PC-9 (cell line): Measurements from ENCODE around the gene SIPA1L3. TPM values are rescaled to one million over a fixed set of nuclear protein-coding genes. Genes with fewer than 3 reads are reported as not detected.

Experiments
- BruUV-seq: library from RNA; stranded (reverse); fragments of 400-500 nt; replicated peaks from 2 replicates; lab custom pipeline; 2021; lab: Mats Ljungman, UMichigan
- CTCF ChIA-PET: fragments of 300-600 bp; sonication (Branson Sonifier 250); formaldehyde crosslinking; loops from one replicate; lab custom pipeline; 2022; ENCODE audit warnings: antibody characterized with exemption; lab: Charles Lee
- POLR2A ChIA-PET: fragments of 300-600 bp; sonication (Branson Sonifier 250); formaldehyde crosslinking; loops from one replicate; lab custom pipeline; 2022; ENCODE audit warnings: antibody characterized with exemption; ENCODE audit not compliant: unreplicated experiment; lab: Charles Lee
- DNase-seq, 2 experiments: peaks; one replicate each; pipeline versions ENCODE4 v3.0.0 to v3.0.0-alpha.2; 2015 to 2022; ENCODE audit warnings: mixed read lengths in 1 of 2
- H2AFZ ChIP-seq: fragments of 200-600 bp; sonication (generic); 2 replicates; pipeline ENCODE4 v1.8.1; 2017; ENCODE audit warnings: antibody characterized with exemption
- H3F3A ChIP-seq: fragments of 200-600 bp; sonication (generic); 2 replicates; pipeline ENCODE4 v1.8.1; 2017; ENCODE audit warnings: antibody characterized with exemption, mild to moderate bottlenecking, low read depth; ENCODE audit not compliant: insufficient read depth
- H3K27ac ChIP-seq: fragments of 200-600 bp; sonication (generic); 2 replicates; pipeline ENCODE4 v1.6.1; 2016; ENCODE audit warnings: mixed run types
- H3K27me3 ChIP-seq: fragments of 200-600 bp; sonication (generic); 2 replicates; pipeline ENCODE4 v1.6.1; 2016; ENCODE audit warnings: low read depth, mixed run types; ENCODE audit not compliant: insufficient read depth
- H3K36me3 ChIP-seq: fragments of 200-600 bp; sonication (generic); 2 replicates; pipeline ENCODE4 v1.6.1; 2016; ENCODE audit warnings: low read depth, mixed run types
- H3K4me1 ChIP-seq: fragments of 200-600 bp; sonication (generic); replicated peaks from 2 replicates; pipeline ENCODE4 v1.6.1; 2016; ENCODE audit warnings: mixed run types; ENCODE audit not compliant: insufficient read depth
- H3K4me2 ChIP-seq: fragments of 200-600 bp; sonication (generic); 2 replicates; pipeline ENCODE4 v1.6.1; 2017; ENCODE audit warnings: mixed run types
- H3K4me3 ChIP-seq: fragments of 200-600 bp; sonication (generic); 2 replicates; pipeline ENCODE4 v1.6.1; 2016; ENCODE audit warnings: mixed run types
- H3K79me2 ChIP-seq: fragments of 200-600 bp; sonication (generic); 2 replicates; pipeline ENCODE4 v1.6.1; 2017; ENCODE audit warnings: low read depth, mixed run types
- H3K9me2 ChIP-seq: fragments of 200-600 bp; sonication (generic); 2 replicates; pipeline ENCODE4 v1.8.1; 2017; ENCODE audit warnings: mild to moderate bottlenecking; ENCODE audit not compliant: insufficient read depth
- H3K9me3 ChIP-seq: fragments of 200-600 bp; sonication (generic); 2 replicates; pipeline ENCODE4 v1.8.1; 2016; ENCODE audit warnings: low read depth; ENCODE audit not compliant: insufficient read depth
- H4K20me1 ChIP-seq: fragments of 200-600 bp; sonication (generic); 2 replicates; pipeline ENCODE4 v1.8.1; 2017; ENCODE audit not compliant: insufficient read depth
- EZH2 ChIP-seq: fragments of 200-600 bp; sonication (generic); IDR thresholded peaks from 2 replicates; pipeline ENCODE4 v1.8.0; 2017; ENCODE audit warnings: antibody characterized with exemption, low read depth
- intact Hi-C: fragments of 100-400 bp; cut with micrococcal nuclease; formaldehyde crosslinking; loops from one replicate; pipeline ENCODE4 v1.10.0; 2022; ENCODE audit not compliant: unreplicated experiment
- total RNA-seq: library from RNA; stranded (reverse); gene quantifications from 2 replicates; pipeline ENCODE4 v1.2.3, GENCODE V29; 2021
- TF ChIP-seq, protein P1 (sequence below): fragments of 200-600 bp; sonication (generic); conservative IDR thresholded peaks from 2 replicates; pipeline ENCODE4 v1.6.1; 2017; ENCODE audit warnings: mixed run types, antibody characterized with exemption, mild to moderate bottlenecking, moderate library complexity

SIPA1L3 gene
- total RNA-seq, 1 experiment from 2014 or later: 55.2 TPM

DNA sequence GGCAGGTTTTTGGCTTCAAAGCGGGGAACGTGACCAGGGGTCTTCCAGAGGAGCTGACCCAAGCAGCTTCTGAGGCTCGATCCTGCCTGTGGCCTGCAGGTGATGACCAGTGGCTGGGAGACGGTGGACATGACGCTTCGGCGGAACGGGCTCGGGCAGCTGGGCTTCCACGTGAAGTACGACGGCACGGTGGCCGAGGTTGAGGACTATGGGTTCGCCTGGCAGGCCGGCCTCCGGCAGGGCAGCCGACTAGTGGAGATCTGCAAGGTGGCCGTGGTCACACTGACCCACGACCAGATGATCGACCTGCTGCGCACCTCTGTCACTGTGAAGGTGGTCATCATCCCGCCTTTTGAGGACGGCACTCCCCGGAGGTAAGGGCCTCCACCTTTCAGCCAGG, 223.4 kb downstream of the SIPA1L3 start:
- Histone ChIP-seq H2AFZ (no peak overlapping the region), H3K9me3 (no peaks in the 10 kb centered on the region), H3K4me1 (no peaks in the 10 kb centered on the region), H3K36me3 (no peaks in the 10 kb centered on the region), H3K4me3 (no peak overlapping the region), H4K20me1 (no peaks in the 10 kb centered on the region), H3K79me2 (no peaks in the 10 kb centered on the region), H3K4me2 (no peak overlapping the region), H3F3A (no peaks in the 10 kb centered on the region), H3K9me2 (no peaks in the 10 kb centered on the region), H3K27me3 (no peaks in the 10 kb centered on the region), H3K27ac (no peak overlapping the region)
- no peak for TF ChIP-seq EZH2
- TF ChIP-seq, protein P1, sequence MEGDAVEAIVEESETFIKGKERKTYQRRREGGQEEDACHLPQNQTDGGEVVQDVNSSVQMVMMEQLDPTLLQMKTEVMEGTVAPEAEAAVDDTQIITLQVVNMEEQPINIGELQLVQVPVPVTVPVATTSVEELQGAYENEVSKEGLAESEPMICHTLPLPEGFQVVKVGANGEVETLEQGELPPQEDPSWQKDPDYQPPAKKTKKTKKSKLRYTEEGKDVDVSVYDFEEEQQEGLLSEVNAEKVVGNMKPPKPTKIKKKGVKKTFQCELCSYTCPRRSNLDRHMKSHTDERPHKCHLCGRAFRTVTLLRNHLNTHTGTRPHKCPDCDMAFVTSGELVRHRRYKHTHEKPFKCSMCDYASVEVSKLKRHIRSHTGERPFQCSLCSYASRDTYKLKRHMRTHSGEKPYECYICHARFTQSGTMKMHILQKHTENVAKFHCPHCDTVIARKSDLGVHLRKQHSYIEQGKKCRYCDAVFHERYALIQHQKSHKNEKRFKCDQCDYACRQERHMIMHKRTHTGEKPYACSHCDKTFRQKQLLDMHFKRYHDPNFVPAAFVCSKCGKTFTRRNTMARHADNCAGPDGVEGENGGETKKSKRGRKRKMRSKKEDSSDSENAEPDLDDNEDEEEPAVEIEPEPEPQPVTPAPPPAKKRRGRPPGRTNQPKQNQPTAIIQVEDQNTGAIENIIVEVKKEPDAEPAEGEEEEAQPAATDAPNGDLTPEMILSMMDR: no peak
- ChIA-PET POLR2A (no interaction called here), CTCF (no interaction called here)
- intact Hi-C loops: no loop called here
- BruUV-seq: no TSS peak
- DNase-seq: no peak

DNA sequence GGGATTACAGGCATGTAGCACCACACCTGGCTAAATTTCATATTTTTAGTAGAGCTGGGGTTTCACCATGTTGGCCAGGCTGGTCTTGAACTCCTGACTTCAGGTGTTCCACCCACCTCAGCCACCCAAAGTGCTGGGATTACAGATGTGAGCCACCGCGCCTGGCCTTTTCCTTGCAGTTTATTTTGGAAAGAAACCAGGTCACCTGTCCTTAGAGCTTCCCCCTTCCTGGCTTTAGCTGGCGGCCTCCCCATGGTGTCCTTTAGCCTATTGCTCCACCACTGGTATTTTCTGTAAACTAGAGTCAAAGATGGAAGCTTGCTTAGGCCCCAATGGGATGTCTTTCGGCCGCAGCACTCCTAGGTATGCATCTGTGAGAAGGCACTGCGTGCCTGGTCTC, 225.8 kb downstream of the SIPA1L3 start:
- H3K9me3 ChIP-seq: no peaks in the 10 kb centered on the region
- no peak overlapping the region for H3K4me2 ChIP-seq
- H3K36me3 ChIP-seq: no peaks in the 10 kb centered on the region
- TF ChIP-seq, protein P1: no peak
- no peak for TF ChIP-seq EZH2
- intact Hi-C loops: no loop called here
- H4K20me1 ChIP-seq: no peaks in the 10 kb centered on the region
- no TSS peak for BruUV-seq
- H3K79me2 ChIP-seq: no peaks in the 10 kb centered on the region
- H3K9me2 ChIP-seq: no peaks in the 10 kb centered on the region
- no peak overlapping the region for H2AFZ ChIP-seq
- DNase-seq: no peak
- POLR2A ChIA-PET: no interaction called here
- no peaks in the 10 kb centered on the region for H3K27me3 ChIP-seq
- CTCF ChIA-PET: no interaction called here
- H3K4me1 ChIP-seq: no peaks in the 10 kb centered on the region
- H3F3A ChIP-seq: no peaks in the 10 kb centered on the region
- H3K27ac ChIP-seq: no peak overlapping the region
- no peak overlapping the region for H3K4me3 ChIP-seq

DNA sequence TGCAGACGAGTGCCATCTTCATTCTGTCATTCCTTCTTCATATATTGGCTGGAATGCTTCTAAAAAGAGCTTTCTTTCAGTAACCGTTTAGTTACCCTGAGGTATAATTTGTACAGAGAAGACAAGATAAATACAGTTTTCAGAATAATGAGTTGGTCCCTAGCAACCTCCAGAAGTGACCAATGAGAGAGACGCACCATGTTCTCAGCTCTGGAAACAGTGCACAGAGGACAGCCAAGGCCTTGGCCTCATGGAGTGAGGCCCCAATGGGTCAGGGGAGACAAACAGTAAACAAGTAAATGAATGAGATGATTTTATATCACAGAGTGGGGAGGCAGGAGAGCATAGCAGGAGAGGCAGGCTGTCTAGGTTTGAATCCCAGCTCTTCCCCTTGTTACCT, 226.3 kb downstream of the SIPA1L3 start:
- no peak overlapping the region for H3K4me3 ChIP-seq
- H3F3A ChIP-seq: no peaks in the 10 kb centered on the region
- H3K27ac ChIP-seq: no peak overlapping the region
- no peak for DNase-seq
- no peaks in the 10 kb centered on the region for H3K9me2 ChIP-seq
- no peaks in the 10 kb centered on the region for H3K36me3 ChIP-seq
- no peaks in the 10 kb centered on the region for H4K20me1 ChIP-seq
- no peak overlapping the region for H2AFZ ChIP-seq
- no peak overlapping the region for H3K4me2 ChIP-seq
- ChIA-PET POLR2A (no interaction called here), CTCF (no interaction called here)
- BruUV-seq: no TSS peak
- no peaks in the 10 kb centered on the region for H3K79me2 ChIP-seq
- intact Hi-C loops: no loop called here
- H3K4me1 ChIP-seq: no peaks in the 10 kb centered on the region
- TF ChIP-seq, protein P1: no peak
- TF ChIP-seq EZH2: no peak
- H3K9me3 ChIP-seq: no peaks in the 10 kb centered on the region
- H3K27me3 ChIP-seq: no peaks in the 10 kb centered on the region
